NCI-H774 (cell line): ENCODE results near the gene ACOXL.

ENCODE experiments used
- DNase-seq: peaks from one replicate; lab custom pipeline; 2025; lab: John Stamatoyannopoulos, UW

ACOXL gene

DNA sequence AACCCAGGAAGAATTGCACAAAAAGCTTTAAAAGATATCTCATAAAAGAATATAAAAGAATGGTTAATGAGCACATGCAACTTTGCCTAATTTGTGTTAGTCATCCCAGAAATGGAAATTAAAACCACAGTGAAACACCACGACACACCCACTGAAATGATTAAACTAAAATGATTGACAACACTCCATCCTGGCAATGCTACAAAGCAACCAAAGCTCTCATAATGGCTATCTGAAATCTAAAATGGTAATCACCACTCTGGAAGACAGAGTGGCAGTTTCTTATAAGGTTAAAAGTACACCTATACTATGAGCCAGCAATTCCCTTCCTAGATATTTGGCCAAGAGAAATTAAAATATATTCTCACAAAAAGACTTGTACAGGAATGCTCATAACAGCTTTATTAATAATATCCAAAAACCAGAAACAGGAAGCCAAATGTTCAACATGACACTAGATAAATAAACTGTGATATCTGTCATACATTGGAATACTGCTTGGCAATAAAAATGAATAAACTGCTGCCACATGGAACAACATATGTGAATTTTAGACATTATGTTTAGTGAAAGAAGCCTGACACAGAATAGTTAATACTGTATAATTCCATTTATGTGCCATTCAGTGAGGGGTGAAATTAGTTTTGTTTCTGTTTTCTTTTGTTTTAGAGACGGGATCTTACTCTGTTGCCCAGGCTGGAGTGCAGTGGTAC, 283.1 kb downstream of the ACOXL start:
- DNase-seq = no peak

DNA sequence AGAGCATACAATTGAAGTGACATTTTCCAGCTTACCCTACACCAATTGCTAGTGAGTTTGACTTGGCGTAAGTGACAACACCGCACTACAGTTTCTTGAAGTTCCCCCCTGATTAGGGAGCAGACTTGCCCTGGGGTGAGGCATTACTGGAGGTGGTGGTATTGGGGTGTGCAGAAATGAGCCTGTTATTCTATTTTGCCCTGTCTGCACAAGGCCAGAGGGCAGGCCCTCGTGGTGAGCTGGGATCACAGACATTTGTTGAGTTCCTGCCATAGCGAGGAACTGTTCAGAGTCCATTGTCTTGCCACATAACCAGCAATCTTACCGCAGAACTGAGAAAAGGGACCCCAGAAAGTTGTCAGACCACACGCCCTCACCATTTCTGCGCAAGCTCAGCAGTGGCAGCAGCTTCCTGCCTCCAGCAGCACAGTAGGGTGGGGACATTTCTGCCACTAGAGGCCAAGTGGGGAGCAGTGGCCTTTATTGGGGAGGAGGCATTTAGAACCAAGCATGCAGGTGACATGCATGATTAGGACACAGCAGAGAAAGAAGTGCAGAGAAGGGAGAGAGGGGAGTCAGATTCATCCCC, 284.8 kb downstream of the ACOXL start:
- DNase-seq = no peak

DNA sequence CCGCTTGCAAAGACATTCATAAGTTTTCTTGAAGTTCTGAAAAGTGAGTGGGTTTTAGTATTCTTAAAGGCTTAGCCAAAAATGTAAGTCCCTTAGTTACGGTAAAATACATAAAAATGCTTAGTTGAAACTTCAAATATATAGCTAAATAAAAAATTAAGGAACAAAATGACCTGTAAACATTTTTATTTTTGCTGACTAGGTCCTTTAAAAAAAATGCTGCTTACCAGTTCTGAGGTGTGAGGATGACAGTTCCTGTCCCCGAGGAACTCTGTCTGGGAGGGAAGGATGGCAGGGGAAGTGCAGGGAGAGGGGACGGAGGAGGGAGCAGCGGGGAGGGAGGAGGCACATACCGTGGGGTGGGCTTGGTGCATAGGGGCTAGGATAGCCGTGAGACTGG, 285.5 kb downstream of the ACOXL start:
- no peak for DNase-seq

DNA sequence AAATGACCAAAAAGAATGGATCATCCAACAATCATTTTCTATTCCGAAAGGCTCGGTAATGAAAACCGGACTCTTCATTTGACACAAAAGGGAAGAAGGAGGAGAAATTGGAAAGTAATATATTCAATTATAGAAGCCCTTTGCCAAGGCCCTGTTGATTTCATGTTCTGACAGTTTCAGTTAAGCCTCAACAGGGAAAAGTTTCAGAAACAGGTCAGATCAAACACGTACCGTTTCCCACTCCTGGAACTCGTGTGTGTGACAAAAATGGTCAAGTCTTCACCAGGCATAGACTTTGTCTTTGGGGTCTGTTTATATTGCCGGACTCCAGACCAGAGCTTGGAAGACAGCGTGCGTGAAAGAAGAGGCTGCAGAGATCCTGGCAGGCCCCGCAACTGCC, 287.0 kb downstream of the ACOXL start:
- DNase-seq = no peak

DNA sequence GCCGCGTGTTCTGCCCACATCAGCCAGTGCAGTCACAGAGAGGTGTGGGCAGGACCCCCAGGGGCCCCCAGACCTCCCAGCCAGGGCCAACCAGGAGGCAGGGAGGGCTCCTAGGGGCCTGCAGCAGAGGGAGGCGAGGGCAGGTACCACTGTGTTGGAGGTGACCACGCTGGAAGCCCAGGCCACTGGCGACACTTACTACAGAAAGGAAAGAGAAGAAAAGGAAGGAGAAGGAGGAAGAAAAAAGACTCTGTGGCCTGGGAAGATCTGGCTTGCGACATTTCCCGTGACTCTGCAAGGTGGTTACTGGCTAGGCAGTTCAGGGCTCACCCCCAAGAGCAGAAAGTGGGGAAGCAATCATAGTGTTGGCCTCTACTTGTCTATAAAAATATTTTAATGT, 290.3 kb downstream of the ACOXL start:
- DNase-seq = no peak

DNA sequence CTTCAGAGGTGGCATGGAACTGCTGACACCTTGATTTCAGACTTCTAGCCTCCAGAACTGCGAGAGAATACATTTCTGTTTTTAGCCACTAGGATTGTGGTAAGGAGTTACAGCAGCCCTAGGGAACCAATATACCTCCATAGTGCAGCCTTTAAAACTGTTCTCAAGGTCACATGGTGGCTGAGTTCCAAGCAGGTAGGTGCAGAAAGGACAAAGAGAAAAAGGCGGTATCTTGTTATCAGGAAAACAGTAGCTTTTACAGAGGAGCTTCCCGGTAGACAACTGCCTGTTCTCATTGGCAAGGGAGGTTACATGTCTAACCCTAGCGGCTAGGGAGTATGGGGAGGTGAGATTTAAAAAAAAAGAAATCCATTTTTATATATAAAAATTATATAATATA, 292.1 kb downstream of the ACOXL start:
- no peak for DNase-seq

DNA sequence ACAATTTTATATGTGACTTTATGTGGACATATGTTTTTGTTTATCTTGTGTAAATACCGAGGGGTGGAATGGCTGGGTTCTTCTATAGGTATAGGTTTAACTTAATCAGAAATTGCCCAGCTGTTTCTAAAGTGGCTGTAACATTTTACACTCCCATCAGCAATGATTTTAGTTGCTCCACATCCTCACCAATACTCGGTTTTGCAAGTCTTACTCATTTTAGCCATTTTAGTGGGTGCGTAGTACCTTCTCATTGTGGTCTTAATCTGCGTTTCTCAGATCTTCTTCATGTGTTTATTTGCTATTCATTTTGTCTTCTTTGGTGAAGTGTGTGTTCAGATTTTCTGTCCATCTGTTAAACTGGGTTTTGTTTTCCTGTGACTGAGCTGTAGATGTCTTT, 292.9 kb downstream of the ACOXL start:
- DNase-seq = no peak

DNA sequence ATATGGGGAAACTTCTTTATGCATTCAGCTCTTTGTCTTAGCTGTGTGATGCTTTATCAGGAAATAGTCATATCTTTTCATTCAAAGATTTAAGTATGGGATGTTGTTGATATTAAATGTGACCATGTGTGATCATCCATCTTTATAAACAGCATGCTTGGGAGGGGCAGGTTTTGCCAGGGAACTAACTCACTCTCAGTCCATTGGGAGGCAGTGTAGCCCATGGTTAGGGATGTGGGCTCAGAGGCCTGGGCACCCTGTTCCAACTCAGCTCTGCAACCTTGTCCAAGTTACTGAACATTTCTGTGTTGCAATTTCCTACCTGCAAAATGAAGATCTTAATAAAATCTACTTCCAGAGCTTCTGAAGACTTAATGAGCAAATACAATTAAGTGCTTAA, 296.3 kb downstream of the ACOXL start:
- DNase-seq = peak; percentile 0

DNA sequence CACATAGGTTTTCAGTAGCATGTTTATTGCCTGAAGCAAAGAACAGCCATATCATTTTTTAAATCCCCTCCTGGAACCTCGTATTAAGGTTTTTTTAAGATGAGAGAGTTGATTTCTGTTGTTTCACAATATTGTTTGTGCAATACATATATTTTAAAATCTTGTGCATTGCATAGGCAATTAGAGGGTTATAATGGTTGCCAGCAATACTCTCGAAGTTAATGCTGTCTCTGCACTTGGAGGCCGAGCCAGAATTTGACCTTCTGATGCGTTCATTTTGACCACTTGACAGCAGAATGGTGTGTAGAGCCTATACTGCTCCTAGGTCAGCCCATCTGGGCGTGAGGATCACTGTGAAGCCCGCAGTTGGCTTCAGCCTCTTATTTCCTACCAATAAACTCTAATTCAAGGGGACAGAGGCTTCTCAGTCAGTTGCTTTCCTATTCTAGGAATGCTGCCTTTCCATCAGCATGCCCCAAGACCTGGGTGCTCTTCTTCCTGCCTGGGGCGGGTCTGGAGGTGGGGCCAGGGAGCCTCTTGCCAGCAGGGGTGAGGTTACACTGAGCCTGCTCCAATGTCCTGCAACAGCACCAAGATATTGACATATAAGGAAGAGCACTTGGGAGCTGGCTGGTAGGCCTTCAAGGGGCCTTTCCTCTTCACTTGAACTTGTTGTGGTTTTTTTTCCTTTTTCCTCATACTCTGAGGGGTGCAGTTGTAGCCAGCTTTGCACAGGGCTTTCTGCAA, 297.0 kb downstream of the ACOXL start:
- no peak for DNase-seq

DNA sequence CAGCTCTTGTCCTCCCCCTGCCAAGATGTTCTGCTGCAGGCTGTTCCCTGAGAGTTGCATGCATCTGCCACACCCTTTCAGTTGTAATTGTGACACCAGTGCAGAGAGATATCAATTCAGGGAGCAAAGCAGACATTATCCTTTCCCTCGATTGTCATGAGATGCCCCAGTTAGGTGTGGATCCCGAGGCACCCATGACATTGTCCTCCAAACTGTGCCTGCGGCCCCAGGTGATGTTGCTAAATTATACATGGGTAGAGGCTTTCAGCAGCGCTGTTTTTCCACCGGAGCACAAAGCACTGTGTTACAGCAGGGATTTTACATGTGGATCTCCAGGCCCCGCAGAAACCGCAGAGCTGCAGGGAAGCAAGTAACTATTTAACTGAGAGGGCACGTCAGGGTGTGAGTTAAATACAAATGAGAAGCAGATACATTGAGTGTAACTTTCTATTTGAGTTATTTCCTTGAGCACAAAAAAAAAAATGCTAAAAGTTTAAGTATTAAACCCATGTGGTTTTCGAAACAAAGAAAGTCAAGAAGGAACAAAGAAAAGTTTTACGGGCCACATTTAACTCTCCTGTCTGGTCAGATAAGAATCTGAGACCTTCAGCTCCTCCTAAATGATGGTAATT, 298.0 kb downstream of the ACOXL start:
- no peak for DNase-seq

DNA sequence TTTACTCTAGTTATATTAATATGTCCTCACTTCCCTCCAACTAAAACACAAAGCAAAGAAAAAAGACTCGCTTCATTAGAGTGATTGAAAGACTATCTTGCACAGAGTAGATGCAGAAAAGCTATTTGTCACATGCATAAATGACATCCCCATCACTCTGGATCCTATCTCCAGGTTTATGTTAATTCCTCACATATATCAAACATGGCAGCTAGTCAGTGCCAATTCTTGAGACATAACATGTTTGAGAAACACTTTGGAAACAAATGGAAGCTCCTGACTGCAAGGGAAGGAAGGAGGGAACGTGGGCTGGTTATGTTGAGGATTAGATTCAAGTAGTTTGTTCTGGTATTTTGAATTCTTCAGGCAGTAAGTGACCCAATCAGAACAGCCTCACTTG, 298.6 kb downstream of the ACOXL start:
- DNase-seq = no peak

DNA sequence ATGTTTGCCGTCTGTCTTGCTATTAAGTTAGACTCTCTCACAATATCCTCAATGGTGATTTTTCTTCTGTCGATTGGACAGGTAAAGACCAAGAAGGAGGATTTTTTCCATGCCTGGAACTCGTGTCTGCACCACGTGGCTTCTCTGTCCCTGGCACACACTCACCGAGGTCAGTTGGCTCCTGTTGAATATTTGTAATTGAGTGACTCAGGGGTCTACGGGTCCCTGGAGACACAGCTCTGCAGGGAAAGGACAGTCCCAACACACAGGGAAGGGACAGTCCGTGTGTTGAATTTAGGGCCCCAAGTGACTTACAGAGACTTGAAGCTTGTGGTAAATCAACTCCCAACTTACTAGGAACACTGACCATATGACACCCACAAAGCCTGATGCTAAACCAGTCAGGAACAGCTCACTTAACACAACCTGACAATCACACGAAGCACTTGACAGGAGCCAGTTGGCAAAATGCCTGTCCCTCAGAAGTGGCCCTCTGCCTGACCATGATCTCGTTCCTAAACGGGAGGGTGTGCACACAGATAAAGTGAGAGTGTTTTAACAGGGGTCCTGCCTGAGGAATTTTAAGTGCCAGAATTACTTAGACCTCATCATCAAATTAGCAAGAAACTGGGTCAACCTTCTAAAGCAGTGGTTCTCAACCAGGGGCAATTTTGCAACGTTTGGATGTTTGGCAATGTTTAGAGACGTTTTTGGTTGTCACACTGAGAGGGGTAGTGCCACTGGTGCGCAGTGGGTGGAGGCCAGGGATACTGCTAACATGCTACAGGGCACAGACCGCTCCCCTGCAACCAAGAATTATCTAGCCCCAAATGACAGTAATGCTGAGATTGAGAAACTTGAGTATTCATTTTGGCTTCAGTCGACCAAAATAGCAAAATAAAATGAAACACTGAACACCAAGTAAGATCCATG, 299.4 kb downstream of the ACOXL start:
- no peak for DNase-seq

DNA sequence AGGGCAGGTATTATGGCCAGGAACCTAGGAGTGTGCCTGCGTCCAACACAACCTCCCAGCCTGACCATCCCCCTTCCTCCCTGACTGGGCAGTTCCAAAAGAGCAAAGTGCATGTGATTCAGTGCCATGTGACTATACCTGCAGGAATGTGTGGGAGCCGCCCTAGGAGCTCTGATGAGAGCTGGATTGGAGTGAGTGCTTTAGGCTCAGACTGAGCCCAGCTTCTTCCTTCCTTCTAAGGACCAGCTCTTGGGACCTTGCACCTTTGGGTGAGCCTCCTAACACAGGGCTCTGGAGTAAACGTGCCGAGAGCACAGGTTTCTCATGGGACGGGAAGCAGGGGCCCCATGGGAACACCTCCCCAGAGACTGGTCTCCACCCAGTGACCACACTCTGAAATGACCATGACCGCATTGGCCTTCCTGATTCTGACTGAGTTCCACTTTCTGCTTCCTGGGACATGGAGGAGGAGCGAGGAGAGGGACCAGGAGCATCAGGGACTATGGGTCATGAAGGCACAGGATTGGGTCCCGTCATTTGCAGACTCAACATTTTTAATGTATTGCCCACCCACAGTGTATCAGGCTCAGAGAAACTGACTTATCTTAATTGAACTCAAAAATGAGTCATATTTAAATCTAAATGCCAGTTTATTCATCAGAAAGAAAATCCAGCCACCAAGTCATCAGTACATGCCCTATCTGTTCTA, 300.5 kb downstream of the ACOXL start:
- no peak for DNase-seq

DNA sequence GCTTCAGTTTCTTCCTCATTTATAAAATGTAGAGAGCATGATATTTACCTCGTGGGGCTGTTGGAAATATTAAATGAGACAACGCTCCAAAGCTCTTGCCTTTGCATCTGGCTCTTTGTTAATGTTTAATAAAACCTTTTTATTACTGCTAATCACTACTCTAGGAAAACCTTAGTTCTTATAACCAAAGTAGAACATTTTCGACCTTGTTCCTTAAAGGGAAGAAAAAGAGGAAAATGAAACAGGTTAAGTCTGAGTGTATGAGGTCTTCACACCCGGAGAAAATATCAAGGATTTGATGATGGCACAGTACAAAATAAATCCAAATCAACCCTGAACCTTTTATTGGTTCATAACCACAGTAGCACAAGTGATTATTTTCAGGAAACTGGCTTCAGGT, 301.8 kb downstream of the ACOXL start:
- no peak for DNase-seq

DNA sequence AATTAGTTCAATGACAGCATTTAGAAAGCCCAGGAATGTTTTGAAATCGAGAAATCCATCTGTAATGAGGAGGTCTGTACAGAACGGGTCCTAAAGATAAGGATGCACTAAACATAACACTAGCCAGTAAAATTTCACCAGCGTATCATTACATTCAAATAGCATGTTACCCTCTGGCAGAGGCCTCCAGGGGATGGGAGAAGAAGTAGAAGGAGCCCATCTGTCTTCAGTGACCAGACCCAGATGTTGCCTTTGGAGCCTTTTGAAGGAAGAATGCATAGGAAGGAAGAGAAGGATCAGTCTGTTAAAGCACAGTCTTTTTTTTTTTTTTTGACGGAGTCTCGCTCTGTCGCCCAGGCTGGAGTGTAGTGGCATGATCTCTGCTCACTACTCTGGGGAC, 302.2 kb downstream of the ACOXL start:
- DNase-seq = no peak

DNA sequence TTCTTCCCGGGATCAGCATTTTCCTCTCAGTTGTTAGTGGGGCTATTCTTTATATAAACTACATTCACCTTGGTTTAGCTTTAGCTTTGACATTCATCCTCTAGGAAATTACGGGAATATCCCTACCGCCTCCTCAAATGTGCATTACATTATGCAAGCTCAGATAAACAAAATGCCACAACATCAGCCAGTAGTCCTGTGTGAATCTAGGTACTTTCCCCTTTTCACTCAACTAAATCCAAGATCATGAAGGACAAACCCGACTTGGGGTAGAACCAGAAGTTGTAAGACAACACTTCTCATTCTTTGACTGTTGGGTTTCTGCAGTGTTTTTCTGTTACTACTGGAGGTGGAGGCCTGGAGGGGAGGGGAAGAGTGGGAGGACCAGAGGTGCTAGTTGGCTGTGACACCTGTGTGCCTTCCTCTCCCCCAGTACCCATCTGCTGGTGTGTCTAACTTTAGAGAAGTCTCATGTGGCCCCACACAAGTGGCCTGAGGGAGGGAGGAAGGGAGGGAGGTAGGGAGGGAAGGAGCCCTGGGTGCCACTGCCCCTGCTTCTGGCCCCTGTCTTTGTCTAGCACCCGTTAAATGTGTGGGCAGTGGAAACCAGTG, 303.6 kb downstream of the ACOXL start:
- no peak for DNase-seq

DNA sequence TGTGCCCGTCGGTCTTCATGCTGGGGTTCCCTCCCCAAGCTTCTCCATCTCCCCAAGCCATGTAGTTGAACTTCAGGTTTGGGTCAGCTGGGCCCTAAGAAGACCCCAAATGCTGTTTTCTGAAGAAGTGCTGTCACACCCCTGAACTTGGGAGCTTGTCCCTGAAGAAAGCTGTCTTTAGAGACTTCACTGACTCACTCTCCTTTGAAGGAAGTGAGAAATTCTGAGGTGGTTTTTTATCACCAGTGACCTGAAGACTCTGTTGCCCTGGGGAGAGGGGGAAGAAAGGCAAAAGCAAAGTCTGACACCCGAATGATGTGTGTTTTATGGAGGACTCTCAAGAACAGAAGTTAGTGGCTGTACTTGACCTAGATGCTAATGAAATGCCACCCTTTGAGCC, 304.8 kb downstream of the ACOXL start:
- no peak for DNase-seq

DNA sequence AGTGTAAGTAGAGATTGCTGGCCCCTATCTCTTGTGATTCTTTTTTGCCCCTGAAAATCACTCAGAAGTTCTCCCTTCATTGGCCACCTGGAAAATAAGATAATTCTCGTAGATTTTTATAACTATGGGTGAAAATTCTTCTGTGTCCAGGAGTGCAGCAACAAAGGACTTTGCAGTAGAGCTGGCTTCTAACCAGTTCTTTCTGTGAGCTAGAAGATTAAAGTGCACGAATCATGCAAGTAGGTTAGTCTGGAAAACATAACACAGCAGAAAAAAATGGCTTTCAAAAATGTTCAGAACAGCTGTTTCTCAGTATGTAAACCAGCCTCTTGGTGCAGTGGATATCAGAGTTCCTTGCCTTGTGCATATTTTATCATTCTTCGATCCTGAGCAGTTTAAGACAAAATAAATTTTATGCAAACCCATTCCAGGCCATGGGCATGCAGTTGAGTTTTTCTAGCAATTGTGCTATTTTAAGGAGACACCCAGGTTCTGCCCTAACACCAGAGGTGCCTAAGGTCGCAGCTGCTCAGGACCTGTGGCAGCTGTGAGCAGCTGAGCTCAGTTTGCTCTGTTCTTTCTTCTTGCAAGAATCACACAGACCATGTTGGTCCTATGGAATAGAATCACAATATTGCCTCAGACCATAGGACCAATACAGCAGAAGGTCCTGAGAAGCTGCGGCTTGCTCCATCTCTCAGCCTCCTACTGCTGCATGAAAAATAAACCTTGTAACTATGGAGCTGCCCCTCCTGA, 307.4 kb downstream of the ACOXL start:
- no peak for DNase-seq

DNA sequence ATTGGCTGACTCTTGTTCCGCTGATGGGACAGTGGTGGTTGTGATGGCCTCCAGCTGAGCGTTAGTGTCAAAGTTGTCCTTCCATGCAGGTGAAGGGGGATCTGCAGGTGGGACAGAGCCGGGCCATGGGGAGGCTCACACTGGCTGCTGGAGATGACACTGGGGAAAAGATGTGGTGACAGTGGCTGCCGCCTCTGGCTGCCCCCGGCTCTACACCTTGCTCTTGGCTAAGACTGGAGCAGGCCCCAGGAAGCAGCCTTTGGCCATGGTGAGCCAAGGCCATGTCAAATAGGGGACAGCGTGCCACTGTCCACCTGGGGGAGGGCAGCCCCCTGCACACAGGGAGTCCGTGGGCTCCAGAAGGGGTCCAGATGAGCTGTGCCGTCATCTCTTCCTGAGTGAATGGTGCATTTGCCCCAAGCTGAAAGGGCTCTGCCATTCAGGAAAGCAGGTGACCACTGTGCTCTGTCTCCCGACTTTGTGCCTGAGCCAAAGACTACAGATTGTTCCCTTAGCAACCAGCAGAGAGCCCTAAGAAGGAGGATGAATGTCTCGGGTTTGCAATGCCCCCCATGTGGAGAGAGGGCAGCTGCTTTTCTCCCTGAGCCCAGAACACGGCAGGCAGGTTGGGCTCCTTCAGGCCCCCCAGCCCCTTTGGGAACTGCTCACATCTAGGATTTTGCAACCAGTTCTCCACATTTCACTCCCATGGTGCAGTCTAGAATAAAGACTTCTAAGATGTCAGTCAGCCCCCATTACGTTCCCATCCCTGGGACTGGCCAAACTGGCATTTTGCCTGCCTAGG, 309.2 kb downstream of the ACOXL start:
- no peak for DNase-seq
